HL-60 (cell line): ENCODE measurements around the gene FIS1.

Source experiments
- DNase-seq, 2 experiments: peaks; one replicate each; pipeline ENCODE4 v3.0.0-alpha.2; 2010 to 2020; ENCODE audit warnings: low read depth in 1 of 2, low spot score in 1 of 2
- H3K27ac ChIP-seq: fragments of 250-450 bp; sonication (Bioruptor Pico); replicated peaks from 2 replicates; pipeline ENCODE4 v1.5.1; 2020; ENCODE audit warnings: mild to moderate bottlenecking, moderate library complexity
- H3K27me3 ChIP-seq: fragments of 250-450 bp; sonication (Bioruptor Pico); 2 replicates; pipeline ENCODE4 v1.5.1; 2021; ENCODE audit warnings: mild to moderate bottlenecking, moderate library complexity; ENCODE audit not compliant: insufficient read depth, poor library complexity, severe bottlenecking
- H3K4me3 ChIP-seq: replicated peaks from 2 replicates; pipeline ENCODE4 v1.5.1; 2011; ENCODE audit warnings: mild to moderate bottlenecking, control low read depth, low read length; ENCODE audit not compliant: insufficient read depth
- CTCF ChIP-seq: IDR thresholded peaks from one replicate; pipeline ENCODE4 v1.5.1; 2011; ENCODE audit warnings: low read length, control low read depth, inconsistent platforms; ENCODE audit not compliant: insufficient read depth
- GABPA ChIP-seq: IDR thresholded peaks from 2 replicates; pipeline ENCODE4 v1.6.1; 2012; ENCODE audit warnings: low read depth
- POLR2AphosphoS5 ChIP-seq: IDR thresholded peaks from 2 replicates; pipeline ENCODE4 v1.6.1; 2012; ENCODE audit warnings: low read depth
- REST ChIP-seq: IDR thresholded peaks from 2 replicates; pipeline ENCODE4 v1.6.1; 2012; ENCODE audit warnings: low read depth; ENCODE audit not compliant: insufficient replicate concordance
- SPI1 ChIP-seq: IDR thresholded peaks from 2 replicates; pipeline ENCODE4 v1.6.1; 2012; ENCODE audit warnings: low read depth, mild to moderate bottlenecking, borderline replicate concordance

The FIS1 gene

GRCh38 chr7:101217388-101218235 is 27.3 kb downstream of the FIS1 start, which contains the start of the genes PLOD3 and ZNHIT1:
PLOD3 (minus strand) TSS chr7:101217581; CDS start chr7:101217274, 307 bp downstream.
ZNHIT1 (plus strand) TSS chr7:101218165; CDS start chr7:101218196, 31 bp downstream.
- TF ChIP-seq SPI1 (0 out of 2 replicates have a peak, but pooled peaks have one; percentile 15), POLR2AphosphoS5 (peak; percentile 31; the same call in 1 of the 2 replicates), GABPA (peak; percentile 85), CTCF (no peak)
- Histone ChIP-seq H3K27me3 (no peaks in the 10 kb centered on the region), H3K4me3 (peak within 1 kb of the TSS; percentile 94), H3K27ac (peak within 1 kb of the TSS; percentile 79)
- DNase-seq: peak; percentile 92 to 96

GRCh38 chr7:101216860-101217387 is 28.0 kb downstream of the FIS1 start:
- TF ChIP-seq REST (no peak), GABPA (no peak), SPI1 (no peak), CTCF (no peak), POLR2AphosphoS5 (no peak)
- H3K27ac ChIP-seq: peak overlapping the region; percentile 79
- DNase-seq: peak in 1 of 2 experiments; percentile 48
- peak overlapping the region; percentile 94 for H3K4me3 ChIP-seq
- H3K27me3 ChIP-seq: no peaks in the 10 kb centered on the region

GRCh38 chr7:101216001-101216859 is 28.7 kb downstream of the FIS1 start:
- Histone ChIP-seq H3K27ac (peak overlapping the region; percentile 79), H3K4me3 (peak overlapping the region; percentile 94), H3K27me3 (no peaks in the 10 kb centered on the region)
- no peak; the same call in 1 of the 2 replicates for TF ChIP-seq SPI1
- TF ChIP-seq REST: no peak
- TF ChIP-seq GABPA: no peak
- TF ChIP-seq POLR2AphosphoS5: no peak
- TF ChIP-seq CTCF: no peak
- peak in 1 of 2 experiments; percentile 45 for DNase-seq
